ENCODE measurements around the gene RAB28.

Gene RAB28

GRCh38 chr4:13476152-13476551 is 8.0 kb downstream of the RAB28 start:
- no peak for DNase-seq (ENCODE audit: low read depth)
- TF ChIP-seq CTCF (IDR thresholded peaks at IDR 0.05; ENCODE audit: low read length, missing control alignments), result no peak
- H3K4me3 ChIP-seq (replicated peaks; ENCODE audit: low read depth, low read length), result no peak overlapping the region

GRCh38 chr4:13471400-13471799 is 12.7 kb downstream of the RAB28 start:
- no peak overlapping the region for H3K4me3 ChIP-seq (replicated peaks; ENCODE audit: low read depth, low read length)
- TF ChIP-seq CTCF (IDR thresholded peaks at IDR 0.05; ENCODE audit: low read length, missing control alignments), result no peak
- no peak for DNase-seq (ENCODE audit: low read depth)

GRCh38 chr4:13470379-13470778 is 13.8 kb downstream of the RAB28 start:
- H3K4me3 ChIP-seq (replicated peaks; ENCODE audit: low read depth, low read length), result no peak overlapping the region
- DNase-seq (ENCODE audit: low read depth), result no peak
- TF ChIP-seq CTCF (IDR thresholded peaks at IDR 0.05; ENCODE audit: low read length, missing control alignments), result no peak

- H3K4me3 ChIP-seq (replicated peaks; ENCODE audit: low read depth, low read length), result no peak overlapping the region
- no peak for DNase-seq (ENCODE audit: low read depth)
- no peak for TF ChIP-seq CTCF (IDR thresholded peaks at IDR 0.05; ENCODE audit: low read length, missing control alignments)
Observed at GRCh38 chr4:13464973-13465372, 19.2 kb downstream of the RAB28 start.

- no peak for TF ChIP-seq CTCF (IDR thresholded peaks at IDR 0.05; ENCODE audit: low read length, missing control alignments)
- no peak for DNase-seq (ENCODE audit: low read depth)
- no peak overlapping the region for H3K4me3 ChIP-seq (replicated peaks; ENCODE audit: low read depth, low read length)
Observed at GRCh38 chr4:13464543-13464942, 19.6 kb downstream of the RAB28 start.

GRCh38 chr4:13461191-13461905 is 22.8 kb downstream of the RAB28 start:
- no peak overlapping the region for H3K4me3 ChIP-seq (replicated peaks; ENCODE audit: low read depth, low read length)
- peak; percentile 46 for DNase-seq (ENCODE audit: low read depth)
- TF ChIP-seq CTCF (IDR thresholded peaks at IDR 0.05; ENCODE audit: low read length, missing control alignments), result no peak

- no peak for TF ChIP-seq CTCF (IDR thresholded peaks at IDR 0.05; ENCODE audit: low read length, missing control alignments)
- peak; percentile 13 for DNase-seq (ENCODE audit: low read depth)
- no peak overlapping the region for H3K4me3 ChIP-seq (replicated peaks; ENCODE audit: low read depth, low read length)
Observed at GRCh38 chr4:13455411-13455810, 28.7 kb downstream of the RAB28 start.
